IMR-90 (cell line): ENCODE results near the gene TGM1. TPM values are rescaled to one million over a fixed set of nuclear protein-coding genes. Genes with fewer than 3 reads are reported as not detected.
A peak's percentile ranks its signal among the peaks of the same experiment; 100 is the strongest.

ENCODE experiments used
- ATAC-seq: fragments of 200-7000 bp; cut with Tn5 transposase; 2 replicates; pipeline ENCODE4 v1.9.1; 2020; ENCODE audit warnings: low read depth, mild to moderate bottlenecking, moderate library complexity
- BruUV-seq: library from RNA; stranded (reverse); fragments of 400-500 nt; replicated peaks from 2 replicates; lab custom pipeline; 2021; lab: Mats Ljungman, UMichigan
- CTCF ChIA-PET: fragments of 300-600 bp; formaldehyde crosslinking; extraction: SDS; loops from one replicate; lab custom pipeline; 2021; ENCODE audit warnings: antibody characterized with exemption; lab: Yijun Ruan, JAX
- POLR2A ChIA-PET: fragments of 300-600 bp; sonication (Branson Sonifier 250); formaldehyde crosslinking; loops from one replicate; lab custom pipeline; 2022; ENCODE audit warnings: antibody characterized with exemption; ENCODE audit not compliant: unreplicated experiment; lab: Charles Lee
- DNase-seq: peaks from one replicate; pipeline ENCODE4 v3.0.0; 2013
- H2AFZ ChIP-seq: replicated peaks from 2 replicates; pipeline ENCODE3; 2013; ENCODE audit warnings: low read length, mild to moderate bottlenecking; ENCODE audit not compliant: poor library complexity
- H2AK5ac ChIP-seq: 2 replicates; pipeline ENCODE4 v1.6.1; 2013; ENCODE audit warnings: low read depth, low read length, inconsistent platforms
- H2AK9ac ChIP-seq: replicated peaks from 2 replicates; pipeline ENCODE3; 2013; ENCODE audit warnings: mild to moderate bottlenecking, low read depth, low read length, moderate library complexity; ENCODE audit not compliant: poor library complexity
- H2BK120ac ChIP-seq: 2 replicates; pipeline ENCODE4 v1.6.1; 2013; ENCODE audit warnings: low read depth, low read length, inconsistent platforms
- H2BK15ac ChIP-seq: 3 replicates; pipeline ENCODE4 v1.6.1; 2013; ENCODE audit warnings: low read depth, low read length, inconsistent platforms
- H2BK20ac ChIP-seq: 2 replicates; pipeline ENCODE4 v1.6.1; 2013; ENCODE audit warnings: low read depth, mild to moderate bottlenecking, inconsistent platforms, low read length, moderate library complexity
- H2BK5ac ChIP-seq: 2 replicates; pipeline ENCODE4 v1.6.1; 2013; ENCODE audit warnings: mild to moderate bottlenecking, low read depth, low read length, inconsistent platforms; ENCODE audit not compliant: poor library complexity, severe bottlenecking
- H3K14ac ChIP-seq: replicated peaks from 2 replicates; pipeline ENCODE4 v1.6.1; 2013; ENCODE audit warnings: low read depth, low read length, inconsistent platforms
- H3K18ac ChIP-seq: 2 replicates; pipeline ENCODE4 v1.6.1; 2013; ENCODE audit warnings: low read depth, low read length, control low read depth
- H3K23ac ChIP-seq: 2 replicates; pipeline ENCODE4 v1.6.1; 2013; ENCODE audit warnings: low read depth, low read length, inconsistent platforms
- H3K27ac ChIP-seq: 2 replicates; pipeline ENCODE4 v1.5.1; 2013; ENCODE audit warnings: mild to moderate bottlenecking, control low read depth, low read length; ENCODE audit not compliant: insufficient read depth
- H3K27me3 ChIP-seq: 2 replicates; pipeline ENCODE4 v1.6.1; 2013; ENCODE audit warnings: low read length; ENCODE audit not compliant: control insufficient read depth, insufficient read depth
- H3K36me3 ChIP-seq: 2 replicates; pipeline ENCODE4 v1.6.1; 2013; ENCODE audit warnings: low read length, mixed read lengths; ENCODE audit not compliant: control insufficient read depth, insufficient read depth
- H3K4ac ChIP-seq: 2 replicates; pipeline ENCODE4 v1.6.1; 2013; ENCODE audit warnings: low read depth, low read length, inconsistent platforms
- H3K4me1 ChIP-seq: 2 replicates; pipeline ENCODE4 v1.6.1; 2013; ENCODE audit warnings: low read length, mixed read lengths; ENCODE audit not compliant: control insufficient read depth, insufficient read depth
- H3K4me2 ChIP-seq: 2 replicates; pipeline ENCODE4 v1.6.1; 2013; ENCODE audit warnings: low read depth, mild to moderate bottlenecking, control low read depth, low read length, moderate library complexity
- H3K4me3 ChIP-seq: 2 replicates; pipeline ENCODE4 v1.5.1; 2013; ENCODE audit warnings: low read depth, mild to moderate bottlenecking, control low read depth, low read length, moderate library complexity; ENCODE audit not compliant: insufficient read depth
- H3K56ac ChIP-seq: 2 replicates; pipeline ENCODE4 v1.6.1; 2013; ENCODE audit warnings: low read length, inconsistent platforms; ENCODE audit not compliant: insufficient read depth; ENCODE audit errors: extremely low read depth
- H3K79me1 ChIP-seq, 2 experiments: 2 replicates each; pipeline ENCODE4 v1.6.1; 2013; ENCODE audit warnings: low read length in 2 of 2, inconsistent platforms in 1 of 2, low read depth in 1 of 2
- H3K9ac ChIP-seq: 2 replicates; pipeline ENCODE4 v1.6.1; 2013; ENCODE audit warnings: low read depth, low read length, control low read depth
- H3K9me1 ChIP-seq: 2 replicates; pipeline ENCODE4 v1.6.1; 2013; ENCODE audit warnings: low read length, inconsistent platforms; ENCODE audit not compliant: insufficient read depth
- H3K9me3 ChIP-seq: 2 replicates; pipeline ENCODE4 v1.6.1; 2013; ENCODE audit warnings: low read length; ENCODE audit not compliant: control insufficient read depth, insufficient read depth
- H4K20me1 ChIP-seq: 2 replicates; pipeline ENCODE4 v1.6.1; 2013; ENCODE audit warnings: low read length, inconsistent platforms; ENCODE audit not compliant: insufficient read depth
- H4K5ac ChIP-seq: 2 replicates; pipeline ENCODE4 v1.6.1; 2013; ENCODE audit warnings: mild to moderate bottlenecking, low read depth, low read length, control low read depth
- H4K8ac ChIP-seq, 2 experiments: 2 replicates each; pipeline ENCODE4 v1.6.1; 2013; ENCODE audit warnings: low read depth in 2 of 2, low read length in 2 of 2, control low read depth in 1 of 2, inconsistent platforms in 1 of 2
- H4K91ac ChIP-seq: 2 replicates; pipeline ENCODE4 v1.6.1; 2013; ENCODE audit warnings: low read depth, low read length, inconsistent platforms; ENCODE audit not compliant: insufficient read depth
- BHLHE40 ChIP-seq: fragments of 150-350 bp; IDR thresholded peaks from 2 replicates; pipeline ENCODE4 v1.6.1; 2016; ENCODE audit warnings: mild to moderate bottlenecking, low read depth, low read length
- CEBPB ChIP-seq: IDR thresholded peaks from 2 replicates; pipeline ENCODE4 v1.6.1; 2012; ENCODE audit warnings: low read depth, low read length, improper control_type of control experiment
- CHD1 ChIP-seq: IDR thresholded peaks from 2 replicates; pipeline ENCODE4 v1.6.1; 2012; ENCODE audit warnings: low read depth, low read length, improper control_type of control experiment
- CTCF ChIP-seq: conservative IDR thresholded peaks from 2 replicates; pipeline ENCODE4 v1.5.1; 2012; ENCODE audit warnings: mild to moderate bottlenecking, low read depth, low read length, improper control_type of control experiment
- FOS ChIP-seq: fragments of 150-350 bp; IDR thresholded peaks from 2 replicates; pipeline ENCODE4 v1.6.1; 2016; ENCODE audit warnings: low read depth, low read length
- MAFK ChIP-seq: IDR thresholded peaks from 2 replicates; pipeline ENCODE4 v1.6.1; 2012; ENCODE audit warnings: low read depth, low read length, improper control_type of control experiment
- MXI1 ChIP-seq: IDR thresholded peaks from 2 replicates; pipeline ENCODE4 v1.6.1; 2012; ENCODE audit warnings: low read depth, mild to moderate bottlenecking, low read length, moderate library complexity, borderline replicate concordance
- NFE2L2 ChIP-seq: fragments of 150-350 bp; IDR thresholded peaks from 2 replicates; pipeline ENCODE4 v1.6.1; 2016; ENCODE audit warnings: low read depth, mild to moderate bottlenecking, low read length
- POLR2A ChIP-seq: IDR thresholded peaks from 2 replicates; pipeline ENCODE4 v1.6.1; 2012; ENCODE audit warnings: mild to moderate bottlenecking, low read depth, low read length
- RAD21 ChIP-seq: IDR thresholded peaks from 2 replicates; pipeline ENCODE4 v1.6.1; 2012; ENCODE audit warnings: low read length, improper control_type of control experiment
- RFX5 ChIP-seq: IDR thresholded peaks from 2 replicates; pipeline ENCODE4 v1.8.0; 2012; ENCODE audit warnings: low read depth, mild to moderate bottlenecking, low read length, moderate library complexity
- SMC3 ChIP-seq: fragments of 150-350 bp; IDR thresholded peaks from 2 replicates; pipeline ENCODE4 v1.6.1; 2016; ENCODE audit warnings: low read depth, mild to moderate bottlenecking, antibody characterized with exemption, low read length, moderate library complexity
- WGBS, 2 experiments: methylation state at CpG; one replicate each; pipeline versions ENCODE4 v1.1.5 to v1.1.7; 2013; ENCODE audit warnings: missing lambda C conversion rate in 2 of 2; ENCODE audit not compliant: insufficient read length in 1 of 2; ENCODE audit errors: extremely low coverage in 2 of 2; 5-methylcytosine and 5-hydroxymethylcytosine counted together
- dilution Hi-C: fragments of 300-500 bp; cut with HindIII; formaldehyde crosslinking; loops from one replicate; pipeline ENCODE4 v1.14.3; 2018; ENCODE audit warnings: low sequenced_read_pairs; ENCODE audit not compliant: unreplicated experiment
- in situ Hi-C: fragments of 300-500 bp; cut with MboI; formaldehyde crosslinking; loops from 3 replicates; pipeline ENCODE4 v1.14.3; 2019; ENCODE audit warnings: low sequenced_read_pairs, inconsistent platforms, mixed read lengths
- intact Hi-C: fragments of 100-400 bp; cut with micrococcal nuclease; formaldehyde crosslinking; loops from 2 replicates; pipeline ENCODE4 v1.10.0; 2022
- polyA plus RNA-seq, 3 experiments: library from polyadenylated mRNA; depleted of rRNA; stranded (reverse); fragments of >200 nt; gene quantifications; 2 replicates each; pipeline ENCODE4 v1.2.3, GENCODE V29; 2012; ENCODE audit warnings: low replicate concordance in 1 of 3
- total RNA-seq: library from RNA; depleted of rRNA; stranded (reverse); fragments of >200 nt; gene quantifications from 2 replicates; pipeline ENCODE4 v1.2.3, GENCODE V29; 2012

TGM1 gene
- total and polyA plus RNA-seq, 2 of the 4 experiments (the other 2 are of a cell fraction): 0.72 to 3.3 TPM

GRCh38 chr14:24250354-24250753 is 12.6 kb downstream of the TGM1 start:
- no peak overlapping the region for H4K5ac ChIP-seq
- no peaks in the 10 kb centered on the region for H3K27me3 ChIP-seq
- peak overlapping the region; percentile 29; the same call in 1 of the 2 replicates for H3K14ac ChIP-seq
- 44% methylated on average over 2 of the region's 4 CpGs; no CpG with 5 or more reads in 1 of the 2 experiments for WGBS, 2 experiments
- peak overlapping the region; percentile 40; the same call in 1 of the 2 replicates for H3K4ac ChIP-seq
- ATAC-seq: no peak
- dilution Hi-C loops (no loop called here), in situ Hi-C loops (no loop called here), intact Hi-C loops (no loop called here)
- no peak overlapping the region for H3K56ac ChIP-seq
- BruUV-seq: no TSS peak
- H4K91ac ChIP-seq: peak overlapping the region; percentile 5
- no peak overlapping the region for H3K18ac ChIP-seq
- H2BK20ac ChIP-seq: peak overlapping the region; percentile 49
- peak overlapping the region; percentile 43 for H2AK5ac ChIP-seq
- H3K79me1 ChIP-seq: no peaks in the 10 kb centered on the region
- H3K4me3 ChIP-seq: no peak overlapping the region
- no peaks in the 10 kb centered on the region for H4K20me1 ChIP-seq
- no peak overlapping the region for H2AK9ac ChIP-seq
- peaks cover 2% of the 10 kb centered on the region; the same call in 1 of the 2 replicates for H3K36me3 ChIP-seq
- H3K9me3 ChIP-seq: no peaks in the 10 kb centered on the region
- ChIA-PET CTCF (interaction anchor here (2.5 kb wide), 1 partner anchor 7 kb away, joined by 10 read pairs; the partner anchor contains the start of gene TINF2), POLR2A (interaction anchor here (2.5 kb wide), 1 partner anchor 8 kb away, joined by 7 read pairs; the partner anchor contains the start of gene TINF2)
- H3K4me1 ChIP-seq: peaks cover 13% of the 10 kb centered on the region
- peak overlapping the region in 1 of 2 experiments; percentile 75; a peak in 3 of 4 replicates for H4K8ac ChIP-seq
- DNase-seq: no peak
- no peak overlapping the region for H3K27ac ChIP-seq
- H2BK5ac ChIP-seq: peak overlapping the region; percentile 15
- peak overlapping the region; percentile 29; the same call in 1 of the 2 replicates for H3K23ac ChIP-seq
- peaks cover 25% of the 10 kb centered on the region for H3K9me1 ChIP-seq
- H2AFZ ChIP-seq: peak overlapping the region; percentile 71
- TF ChIP-seq MXI1 (no peak), MAFK (no peak), CEBPB (no peak), CHD1 (no peak), RAD21 (no peak), FOS (no peak), CTCF (no peak), RFX5 (no peak), SMC3 (no peak), POLR2A (no peak), NFE2L2 (no peak), BHLHE40 (no peak)
- no peak overlapping the region for H2BK15ac ChIP-seq
- H2BK120ac ChIP-seq: peak overlapping the region; percentile 47
- no peak overlapping the region for H3K4me2 ChIP-seq
- H3K9ac ChIP-seq: no peak overlapping the region
